AG04450 (cell line): ENCODE measurements around the gene THADA. TPM values are rescaled to one million over a fixed set of nuclear protein-coding genes. Genes with fewer than 3 reads are reported as not detected.

Experiments used
- CTCF ChIA-PET: fragments of 300-600, 350-600 bp; formaldehyde crosslinking; extraction: SDS; loops from one replicate; lab custom pipeline; 2022; ENCODE audit warnings: antibody characterized with exemption, inconsistent platforms; lab: Charles Lee
- POLR2A ChIA-PET: fragments of 350-600 bp; formaldehyde crosslinking; extraction: SDS; loops from one replicate; lab custom pipeline; 2021; ENCODE audit warnings: antibody characterized with exemption, inconsistent platforms; lab: Yijun Ruan, JAX
- DNase-seq: peaks from one replicate; pipeline ENCODE4 v3.0.0-alpha.2; 2011; ENCODE audit warnings: low read depth, low spot score
- H3K27ac ChIP-seq: one replicate; pipeline ENCODE4 v1.5.1; 2012; ENCODE audit warnings: low read depth, low read length, control low read depth
- H3K27me3 ChIP-seq: one replicate; pipeline ENCODE4 v1.6.0; 2012; ENCODE audit warnings: low read length; ENCODE audit not compliant: control insufficient read depth, insufficient read depth
- H3K4me3 ChIP-seq: 2 replicates; pipeline ENCODE4 v1.5.1; 2011; ENCODE audit warnings: mild to moderate bottlenecking, low read depth, low read length, control low read depth
- H3K9me3 ChIP-seq: 2 replicates; pipeline ENCODE4 v1.5.1; 2012; ENCODE audit warnings: low read length; ENCODE audit not compliant: control insufficient read depth, insufficient read depth
- CTCF ChIP-seq: IDR thresholded peaks from 2 replicates; pipeline ENCODE4 v1.5.1; 2011; ENCODE audit warnings: low read depth, low read length, control low read depth, inconsistent platforms
- polyA plus RNA-seq: library from polyadenylated mRNA; depleted of rRNA; stranded (reverse); fragments of >200 nt; gene quantifications from 2 replicates; pipeline ENCODE4 v1.2.3, GENCODE V29; 2011

THADA gene
- polyA plus RNA-seq, 1 experiment, result 15.0 TPM

- no peak for TF ChIP-seq CTCF
- H3K4me3 ChIP-seq, result peak overlapping the region; percentile 76
- no peak for DNase-seq
- POLR2A ChIA-PET, result interaction anchor here (0.6 to 2.2 kb wide), 44 partner anchors 13 to 391 kb away, joined by 3 to 15 read pairs (median 3); no protein-coding TSS in a partner anchor
- peak overlapping the region; percentile 90 for H3K27ac ChIP-seq
- H3K27me3 ChIP-seq, result no peaks in the 10 kb centered on the region
- CTCF ChIA-PET, result interaction anchor here (0.6 to 4.1 kb wide), 12 partner anchors 10 to 398 kb away, joined by 3 to 104 read pairs (median 6); no protein-coding TSS in a partner anchor
- no peaks in the 10 kb centered on the region; the same call in 1 of the 2 replicates for H3K9me3 ChIP-seq
Observed at GRCh38 chr2:43226955-43227829, 368.6 kb downstream of the THADA start.

DNA sequence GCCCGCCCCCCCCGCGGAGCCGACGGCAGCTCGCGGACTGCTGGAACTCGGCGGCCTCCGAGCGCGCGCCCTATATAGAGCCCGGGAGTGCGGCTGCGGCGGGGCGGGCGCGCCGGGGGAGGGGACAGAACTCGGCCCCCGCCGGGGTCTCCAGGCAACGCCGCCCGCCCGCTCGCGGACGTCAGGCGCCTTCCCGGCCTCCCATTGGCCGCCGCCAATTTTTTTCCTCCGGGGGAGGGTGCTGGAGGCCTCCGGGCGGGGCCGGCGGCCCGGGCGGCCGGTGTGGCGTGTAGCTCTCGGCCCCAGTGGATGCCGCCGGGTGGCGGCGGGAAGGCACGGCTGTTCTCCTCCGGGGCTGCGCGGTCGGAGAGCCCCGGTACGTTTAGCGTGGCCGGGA, 369.3 kb downstream of the THADA start, which contains the start of gene ZFP36L2:
Gene ZFP36L2, minus strand, starts transcription at position 49 of the 397 bp plus-strand sequence. CDS start 291 bp downstream, outside the sequence.
- H3K4me3 ChIP-seq, result peak within 1 kb of the TSS; percentile 87
- peak within 1 kb of the TSS; percentile 95 for H3K27ac ChIP-seq
- ChIA-PET POLR2A (interaction anchor here (0.6 to 2.2 kb wide), 42 partner anchors 14 to 391 kb away, joined by 3 to 15 read pairs (median 3); no protein-coding TSS in a partner anchor), CTCF (interaction anchor here (0.6 to 4.1 kb wide), 7 partner anchors 9 to 314 kb away, joined by 3 to 104 read pairs (median 10); no protein-coding TSS in a partner anchor)
- no peak for TF ChIP-seq CTCF
- no peaks in the 10 kb centered on the region for H3K27me3 ChIP-seq
- peak; percentile 83 for DNase-seq
- no peaks in the 10 kb centered on the region; the same call in 1 of the 2 replicates for H3K9me3 ChIP-seq

GRCh38 chr2:43225788-43226557, 369.9 kb downstream of the THADA start:
- no peak for TF ChIP-seq CTCF
- H3K27ac ChIP-seq, result peak overlapping the region; percentile 95

DNA sequence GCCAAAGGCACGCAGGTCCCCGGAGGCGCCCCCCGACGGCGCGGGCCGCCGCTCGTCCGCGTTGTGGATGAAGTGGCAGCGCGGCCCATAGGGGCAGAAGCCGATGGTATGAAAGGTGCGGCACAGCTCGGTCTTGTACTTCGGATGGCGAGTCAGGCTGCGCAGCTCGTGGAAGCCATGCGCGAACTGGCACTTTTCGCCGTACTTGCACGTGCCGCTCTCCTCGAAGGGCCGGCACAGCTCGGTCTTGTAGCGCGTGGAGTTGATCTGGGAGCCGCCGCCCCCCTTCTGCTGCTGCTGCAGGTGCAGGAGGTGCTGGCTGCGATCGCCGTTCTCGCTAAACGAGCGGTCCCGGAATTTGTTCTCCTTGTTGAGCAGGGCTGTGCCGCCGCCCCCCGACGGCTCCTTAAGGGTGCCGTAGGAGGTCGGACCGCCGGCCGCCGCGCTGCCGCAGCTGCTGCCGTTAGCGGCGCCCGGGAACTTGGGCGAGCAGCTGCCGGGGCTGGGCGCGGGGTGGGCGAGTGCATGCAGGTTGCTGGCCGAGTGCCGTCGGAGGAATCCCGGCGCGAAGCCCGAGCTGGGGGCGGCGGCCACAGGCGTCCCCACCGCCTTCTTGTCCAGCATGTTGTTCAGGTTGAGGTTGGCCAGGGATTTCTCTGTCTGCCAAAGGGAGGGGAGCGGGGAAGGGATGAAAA, 370.6 kb downstream of the THADA start:
- Histone ChIP-seq H3K27me3 (no peaks in the 10 kb centered on the region), H3K9me3 (no peaks in the 10 kb centered on the region; the same call in 1 of the 2 replicates), H3K27ac (peak overlapping the region; percentile 95), H3K4me3 (peak overlapping the region; percentile 87)
- no peak for TF ChIP-seq CTCF
- peak; percentile 45 for DNase-seq
- ChIA-PET CTCF (interaction anchor here (1.4 to 3.1 kb wide), 3 partner anchors 259 to 366 kb away, joined by 10 to 11 read pairs (median 11); no protein-coding TSS in a partner anchor), POLR2A (interaction anchor here (0.6 to 1.6 kb wide), 7 partner anchors 133 to 315 kb away, joined by 3 to 5 read pairs (median 3); no protein-coding TSS in a partner anchor)

More at GRCh38 chr2:43225788-43226557, 369.9 kb downstream of the THADA start:
- ChIA-PET POLR2A (interaction anchor here (0.6 to 2.2 kb wide), 40 partner anchors 15 to 381 kb away, joined by 3 to 15 read pairs (median 4); no protein-coding TSS in a partner anchor), CTCF (interaction anchor here (0.6 to 4.1 kb wide), 9 partner anchors 9 to 314 kb away, joined by 3 to 104 read pairs (median 11); no protein-coding TSS in a partner anchor)
- Histone ChIP-seq H3K9me3 (no peaks in the 10 kb centered on the region; the same call in 1 of the 2 replicates), H3K27me3 (no peaks in the 10 kb centered on the region), H3K4me3 (peak overlapping the region; percentile 87)
- no peak for DNase-seq
